Fibroblast of lung (primary cell): Measurements from ENCODE around the gene TSPAN9. TPM values are rescaled to one million over a fixed set of nuclear protein-coding genes. Genes with fewer than 3 reads are reported as not detected.

Source experiments
- DNase-seq, 2 donors: peaks; one replicate each; pipeline versions ENCODE4 v3.0.0 to v3.0.0-alpha.2; 2010; ENCODE audit warnings: low read depth in 2 of 2
- H2AFZ ChIP-seq: 2 replicates; pipeline ENCODE4 v1.5.1; 2012; ENCODE audit warnings: low read length, control low read depth, inconsistent platforms
- H3K27ac ChIP-seq: 2 replicates; pipeline ENCODE4 v1.5.1; 2011; ENCODE audit warnings: low read length, control low read depth; ENCODE audit not compliant: insufficient read depth
- H3K27me3 ChIP-seq: 2 replicates; pipeline ENCODE4 v1.5.1; 2011; ENCODE audit warnings: mild to moderate bottlenecking, low read length; ENCODE audit not compliant: control insufficient read depth, insufficient read depth
- H3K36me3 ChIP-seq: 2 replicates; pipeline ENCODE4 v1.5.1; 2011; ENCODE audit warnings: low read length; ENCODE audit not compliant: control insufficient read depth, insufficient read depth
- H3K4me1 ChIP-seq: 2 replicates; pipeline ENCODE4 v1.5.1; 2011; ENCODE audit warnings: low read length; ENCODE audit not compliant: control insufficient read depth, insufficient read depth; ENCODE audit errors: extremely low read depth
- H3K4me2 ChIP-seq: 2 replicates; pipeline ENCODE4 v1.5.1; 2011; ENCODE audit warnings: low read length, control low read depth; ENCODE audit not compliant: insufficient read depth; ENCODE audit errors: extremely low read depth
- H3K4me3 ChIP-seq, 4 experiments: fragments of 200-600 bp in 1 of 4; sonication (generic) in 1 of 4; replicated peaks in 1 of 4; 2 replicates each; pipeline ENCODE4 v1.5.1; 2011 to 2016; ENCODE audit warnings: low read length in 4 of 4, low read depth in 3 of 4, mild to moderate bottlenecking in 3 of 4, control low read depth in 2 of 4, inconsistent platforms in 1 of 4, mixed read lengths in 1 of 4; ENCODE audit not compliant: insufficient read depth in 1 of 4; ENCODE audit errors: control extremely low read depth in 1 of 4
- H3K79me2 ChIP-seq: 2 replicates; pipeline ENCODE4 v1.5.1; 2012; ENCODE audit warnings: mild to moderate bottlenecking, low read length, inconsistent platforms; ENCODE audit not compliant: control insufficient read depth, insufficient read depth
- H3K9ac ChIP-seq: 2 replicates; pipeline ENCODE4 v1.5.1; 2011; ENCODE audit warnings: mild to moderate bottlenecking, low read length, control low read depth; ENCODE audit not compliant: insufficient read depth
- H3K9me3 ChIP-seq: 2 replicates; pipeline ENCODE4 v1.5.1; 2012; ENCODE audit warnings: low read depth, low read length; ENCODE audit not compliant: control insufficient read depth, insufficient read depth
- H4K20me1 ChIP-seq: 2 replicates; pipeline ENCODE4 v1.5.1; 2011; ENCODE audit warnings: low read length; ENCODE audit not compliant: control insufficient read depth, insufficient read depth; ENCODE audit errors: extremely low read depth
- CTCF ChIP-seq, 2 donors: IDR thresholded peaks in 1 of 2; conservative IDR thresholded peaks in 1 of 2; 1 replicate in 1 of 2; 2 replicates in 1 of 2; pipeline ENCODE4 v1.5.1; 2011 to 2012; ENCODE audit warnings: low read length in 2 of 2, control low read depth in 1 of 2, inconsistent platforms in 1 of 2, low read depth in 1 of 2, mild to moderate bottlenecking in 1 of 2
- EZH2 ChIP-seq: IDR thresholded peaks from 2 replicates; pipeline ENCODE4 v1.5.1; 2012; ENCODE audit warnings: low read length, control low read depth, mild to moderate bottlenecking; ENCODE audit errors: missing control alignments
- polyA plus RNA-seq, 2 donors: library from polyadenylated mRNA; depleted of rRNA in 1 of 2; stranded (reverse) in 1 of 2; unstranded in 1 of 2; fragments of >200 nt; gene quantifications; 2 replicates each; pipeline ENCODE4 v1.2.1, GENCODE V29; 2011 to 2012; ENCODE audit warnings: missing spikeins in 1 of 2
- total RNA-seq: library from RNA; depleted of rRNA; stranded (reverse); fragments of >200 nt; gene quantifications from 2 replicates; pipeline ENCODE4 v1.2.1, GENCODE V29; 2014

TSPAN9 gene
- total and polyA plus RNA-seq, 2 donors (not counting 1 experiment from before 2014, with no cell fraction given), result 31.1 to 35.2 TPM

GRCh38 chr12:3085341-3086139, 8.4 kb downstream of the TSPAN9 start:
- Histone ChIP-seq H4K20me1 (no peaks in the 10 kb centered on the region), H3K27ac (no peak overlapping the region), H3K4me1 (no peaks in the 10 kb centered on the region), H3K36me3 (no peaks in the 10 kb centered on the region), H3K27me3 (no peaks in the 10 kb centered on the region), H3K9ac (no peak overlapping the region), H3K79me2 (no peaks in the 10 kb centered on the region), H2AFZ (no peak overlapping the region), H3K4me3 (no peak overlapping the region), H3K4me2 (no peak overlapping the region), H3K9me3 (no peaks in the 10 kb centered on the region)
- DNase-seq, result no peak
- TF ChIP-seq CTCF (conservative IDR thresholded peaks at IDR 0.05 in 1 of 2, IDR thresholded peaks at IDR 0.05 in 1 of 2; ENCODE audit: low read depth in 1 of 2, low read length in 2 of 2), result no peak

DNA sequence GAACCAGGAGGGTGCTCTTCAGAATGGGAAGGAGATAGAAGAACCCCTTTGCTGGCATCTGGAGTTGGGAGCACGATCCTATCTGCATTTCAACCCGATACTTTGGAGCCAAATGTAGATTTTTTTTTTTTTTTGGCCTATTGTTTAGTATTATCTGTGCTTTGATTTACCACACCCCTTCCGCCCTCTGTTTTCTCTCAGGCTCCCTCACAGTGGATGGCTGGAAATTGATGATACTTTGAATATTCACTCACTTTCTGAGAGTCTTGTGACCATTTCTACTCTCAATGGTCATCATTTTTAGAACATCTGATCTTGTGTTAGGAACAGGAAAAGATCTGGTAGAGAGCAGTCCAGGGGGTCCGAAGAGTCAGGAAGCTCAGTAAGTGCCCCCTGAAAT, 9.0 kb downstream of the TSPAN9 start:
- no peak overlapping the region for H3K27ac ChIP-seq
- no peaks in the 10 kb centered on the region for H3K9me3 ChIP-seq
- H3K4me2 ChIP-seq, result no peak overlapping the region
- no peaks in the 10 kb centered on the region for H3K4me1 ChIP-seq
- no peaks in the 10 kb centered on the region for H3K79me2 ChIP-seq
- H3K9ac ChIP-seq, result no peak overlapping the region
- no peak for DNase-seq
- no peaks in the 10 kb centered on the region for H3K36me3 ChIP-seq
- no peaks in the 10 kb centered on the region for H4K20me1 ChIP-seq
- H2AFZ ChIP-seq, result no peak overlapping the region
- TF ChIP-seq CTCF (conservative IDR thresholded peaks at IDR 0.05 in 1 of 2, IDR thresholded peaks at IDR 0.05 in 1 of 2; ENCODE audit: low read depth in 1 of 2, low read length in 2 of 2) (no peak), EZH2 (no peak)
- H3K27me3 ChIP-seq, result no peaks in the 10 kb centered on the region
- H3K4me3 ChIP-seq, result no peak overlapping the region

DNA sequence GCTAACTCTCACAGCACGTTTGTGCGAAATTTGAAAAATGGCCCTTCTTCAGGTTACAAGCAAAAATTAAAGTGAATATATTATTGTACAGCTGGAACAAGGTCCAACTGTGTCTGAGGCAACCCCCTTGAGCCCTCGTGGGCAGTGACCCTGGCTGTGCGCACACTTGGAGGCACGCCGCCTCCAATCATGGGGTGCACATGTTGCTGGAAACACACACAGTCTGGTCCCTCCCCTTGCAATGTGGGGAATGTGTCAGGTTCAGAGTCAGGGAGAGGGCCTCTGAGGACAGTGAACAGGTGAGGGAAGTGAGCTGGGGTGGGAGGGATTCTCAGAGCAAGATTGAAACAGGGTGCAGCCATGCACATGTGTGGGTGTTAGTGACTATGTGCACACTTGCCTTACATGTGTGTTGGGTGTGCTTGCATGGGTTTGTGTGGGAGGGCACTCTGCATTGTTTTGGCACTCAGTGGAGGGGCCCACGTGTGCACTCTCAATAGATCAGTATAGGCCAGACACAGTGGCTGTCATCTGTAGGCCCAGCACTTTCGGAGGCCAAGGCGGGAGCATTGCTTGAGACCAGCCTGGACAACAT, 9.6 kb downstream of the TSPAN9 start:
- no peak for TF ChIP-seq CTCF (conservative IDR thresholded peaks at IDR 0.05 in 1 of 2, IDR thresholded peaks at IDR 0.05 in 1 of 2; ENCODE audit: low read depth in 1 of 2, low read length in 2 of 2)
- no peak for TF ChIP-seq EZH2
- H3K79me2 ChIP-seq, result no peaks in the 10 kb centered on the region
- no peak overlapping the region for H3K9ac ChIP-seq
- no peaks in the 10 kb centered on the region for H3K27me3 ChIP-seq
- H3K4me3 ChIP-seq, result no peak overlapping the region
- no peak overlapping the region for H3K4me2 ChIP-seq
- no peak overlapping the region for H2AFZ ChIP-seq
- H3K36me3 ChIP-seq, result no peaks in the 10 kb centered on the region
- no peaks in the 10 kb centered on the region for H3K4me1 ChIP-seq
- no peak for DNase-seq
- no peaks in the 10 kb centered on the region for H3K9me3 ChIP-seq
- no peaks in the 10 kb centered on the region for H4K20me1 ChIP-seq
- no peak overlapping the region for H3K27ac ChIP-seq
